Ascending aorta (tissue), 2 donors: ENCODE results near the gene COL8A1. TPM values are rescaled to one million over a fixed set of nuclear protein-coding genes. Genes with fewer than 3 reads are reported as not detected.
A peak's percentile ranks its signal among the peaks of the same experiment; 100 is the strongest.

Experiments used
- DNase-seq, 2 donors: peaks; one replicate each; pipeline ENCODE4 v3.0.0-alpha.2; 2019; ENCODE audit warnings: low spot score in 2 of 2
- H3K27ac ChIP-seq, 2 donors: fragments of 200-600 bp; sonication (generic); one replicate each; pipeline ENCODE4 v1.5.1; 2016 to 2017; ENCODE audit warnings: mild to moderate bottlenecking in 1 of 2
- H3K27me3 ChIP-seq: fragments of 200-600 bp; sonication (generic); one replicate; pipeline ENCODE4 v1.5.1; 2017
- H3K36me3 ChIP-seq, 2 donors: fragments of 200-600 bp; sonication (generic); one replicate each; pipeline ENCODE4 v1.5.1; 2016
- H3K4me1 ChIP-seq, 2 donors: fragments of 200-600 bp; sonication (generic); one replicate each; pipeline ENCODE4 v1.5.1; 2016 to 2017; ENCODE audit warnings: mild to moderate bottlenecking in 1 of 2
- H3K4me3 ChIP-seq, 2 donors: fragments of 200-600 bp; sonication (generic); one replicate each; pipeline ENCODE4 v1.5.1; 2016 to 2017; ENCODE audit warnings: mild to moderate bottlenecking in 1 of 2
- H3K9me3 ChIP-seq, 2 donors: fragments of 200-600 bp; sonication (generic); one replicate each; pipeline ENCODE4 v1.5.1; 2016
- intact Hi-C: fragments of 100-400 bp; cut with DNase I; formaldehyde crosslinking; loops from one replicate; pipeline ENCODE4 v1.15.1; 2023
- total RNA-seq: library from RNA; depleted of rRNA; stranded (reverse); fragments of >200 nt; gene quantifications from one replicate; pipeline ENCODE4 v1.1.0, GENCODE V29; 2016
- TF ChIP-seq, protein P1 (sequence below), 3 experiments: fragments of 200-600 bp in 2 of 3; fragments of 450-650 bp in 1 of 3; sonication (generic) in 2 of 3; IDR thresholded peaks; one replicate each; pipeline ENCODE4 v1.5.1; 2016 to 2019; ENCODE audit warnings: antibody characterized with exemption in 3 of 3, mild to moderate bottlenecking in 1 of 3, moderate library complexity in 1 of 3

COL8A1 gene
- total RNA-seq, 1 donor from 2014 or later = 459 TPM

DNA sequence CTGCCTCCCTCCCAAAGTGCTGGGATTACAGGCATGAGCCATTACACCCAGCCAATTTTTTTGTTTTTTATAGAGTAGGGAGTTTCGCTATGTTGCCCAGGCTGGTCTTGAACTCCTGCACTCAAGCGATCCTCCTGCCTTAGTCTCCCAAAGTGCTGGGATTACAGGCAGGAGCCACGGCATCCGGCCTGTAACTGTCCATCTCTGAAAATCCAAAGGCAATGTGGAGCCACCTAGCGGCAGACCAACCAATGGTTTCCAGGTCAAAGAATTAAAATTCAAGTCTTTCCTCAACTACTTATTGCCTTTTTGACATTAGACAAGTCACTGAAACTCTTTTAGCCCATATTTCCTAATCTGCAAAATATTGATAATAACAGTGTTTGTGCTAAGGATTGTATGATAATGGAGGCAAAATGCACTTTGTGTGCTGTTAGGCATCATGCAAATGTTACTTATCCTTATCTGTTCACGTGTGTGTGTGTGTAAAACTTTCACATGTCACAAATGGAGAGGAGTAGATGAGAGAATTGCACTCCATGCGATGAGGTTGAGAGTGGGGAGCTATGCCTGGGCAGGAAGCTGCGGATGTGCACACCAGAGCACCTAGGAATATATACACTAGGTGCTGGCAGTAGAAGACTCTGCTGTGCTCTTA lies 48.7 kb downstream of the COL8A1 start:
- intact Hi-C loops = loop anchor here (5.0 kb wide), 2 partner anchors 65 to 190 kb away; no protein-coding TSS in a partner anchor
- H3K27me3 ChIP-seq = no peaks in the 10 kb centered on the region
- H3K9me3 ChIP-seq = no peaks in the 10 kb centered on the region
- H3K36me3 ChIP-seq = peaks cover 5 to 7% of the 10 kb centered on the region in 2 donors
- H3K4me1 ChIP-seq = peaks cover 0 to 29% of the 10 kb centered on the region in 2 donors
- no peak overlapping the region for H3K4me3 ChIP-seq
- H3K27ac ChIP-seq = peak overlapping the region; percentile 21 to 50
- peak in 1 of 2 donors; percentile 74 for DNase-seq
- TF ChIP-seq, protein P1, sequence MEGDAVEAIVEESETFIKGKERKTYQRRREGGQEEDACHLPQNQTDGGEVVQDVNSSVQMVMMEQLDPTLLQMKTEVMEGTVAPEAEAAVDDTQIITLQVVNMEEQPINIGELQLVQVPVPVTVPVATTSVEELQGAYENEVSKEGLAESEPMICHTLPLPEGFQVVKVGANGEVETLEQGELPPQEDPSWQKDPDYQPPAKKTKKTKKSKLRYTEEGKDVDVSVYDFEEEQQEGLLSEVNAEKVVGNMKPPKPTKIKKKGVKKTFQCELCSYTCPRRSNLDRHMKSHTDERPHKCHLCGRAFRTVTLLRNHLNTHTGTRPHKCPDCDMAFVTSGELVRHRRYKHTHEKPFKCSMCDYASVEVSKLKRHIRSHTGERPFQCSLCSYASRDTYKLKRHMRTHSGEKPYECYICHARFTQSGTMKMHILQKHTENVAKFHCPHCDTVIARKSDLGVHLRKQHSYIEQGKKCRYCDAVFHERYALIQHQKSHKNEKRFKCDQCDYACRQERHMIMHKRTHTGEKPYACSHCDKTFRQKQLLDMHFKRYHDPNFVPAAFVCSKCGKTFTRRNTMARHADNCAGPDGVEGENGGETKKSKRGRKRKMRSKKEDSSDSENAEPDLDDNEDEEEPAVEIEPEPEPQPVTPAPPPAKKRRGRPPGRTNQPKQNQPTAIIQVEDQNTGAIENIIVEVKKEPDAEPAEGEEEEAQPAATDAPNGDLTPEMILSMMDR (IDR thresholded peaks at IDR 0.05) = peak; percentile 58 to 64 (median 61)

DNA sequence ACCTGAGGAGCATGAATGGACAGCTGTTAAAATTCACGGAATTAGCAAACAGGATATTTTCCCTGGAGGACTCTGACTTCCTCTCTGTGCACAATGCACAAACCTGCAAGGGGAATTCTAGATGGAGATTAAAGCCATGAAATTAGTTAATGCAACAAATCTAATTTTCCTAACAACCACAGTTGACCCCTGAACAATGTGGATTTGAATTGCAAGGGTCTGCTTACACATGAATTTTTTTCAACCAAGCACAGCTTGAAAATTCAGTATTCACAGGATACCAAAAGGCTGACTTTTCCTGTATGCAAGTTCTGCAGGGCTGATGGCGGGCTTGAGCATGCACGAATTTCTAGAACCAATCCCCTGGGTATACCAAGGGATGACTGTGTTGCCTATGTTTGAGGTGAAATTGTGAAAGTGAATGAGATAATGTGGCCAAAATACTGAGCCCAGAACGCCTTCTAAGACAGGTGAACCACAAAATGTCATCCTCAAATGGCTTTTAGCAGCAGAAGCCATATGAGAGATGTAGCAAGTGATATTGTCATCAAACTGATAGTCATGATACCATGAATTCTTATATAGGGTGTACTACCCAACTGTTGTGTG lies 52.5 kb downstream of the COL8A1 start:
- Histone ChIP-seq H3K9me3 (no peaks in the 10 kb centered on the region), H3K4me1 (peaks cover 0 to 5% of the 10 kb centered on the region in 2 donors), H3K27ac (no peak overlapping the region), H3K36me3 (peaks cover 10 to 27% of the 10 kb centered on the region in 2 donors), H3K27me3 (no peaks in the 10 kb centered on the region), H3K4me3 (no peak overlapping the region)
- DNase-seq = no peak
- TF ChIP-seq, protein P1 (IDR thresholded peaks at IDR 0.05) = no peak
- intact Hi-C loops = no loop called here

DNA sequence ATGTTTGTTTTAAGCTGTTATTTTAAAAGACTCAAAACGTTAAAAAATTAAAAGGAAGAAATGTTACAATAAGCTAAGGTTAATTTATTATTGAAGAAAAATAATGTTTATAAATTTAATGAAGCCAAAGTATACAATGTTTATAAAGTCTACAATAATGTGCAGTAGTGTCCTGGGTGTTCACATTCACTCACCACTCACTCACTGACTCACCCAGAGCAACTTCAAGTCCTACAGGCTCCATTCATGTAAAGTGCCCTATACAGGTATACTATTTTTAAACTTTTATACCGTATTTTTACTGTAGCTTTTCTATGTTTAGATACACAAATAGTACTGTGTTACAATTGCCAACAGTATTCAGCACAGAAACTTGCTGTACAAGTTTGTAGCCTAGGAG lies 55.2 kb downstream of the COL8A1 start:
- H3K27me3 ChIP-seq = no peaks in the 10 kb centered on the region
- TF ChIP-seq, protein P1 (IDR thresholded peaks at IDR 0.05) = no peak
- H3K4me1 ChIP-seq = no peaks in the 10 kb centered on the region
- no peak overlapping the region for H3K27ac ChIP-seq
- no peak overlapping the region for H3K4me3 ChIP-seq
- intact Hi-C loops = no loop called here
- H3K9me3 ChIP-seq = no peaks in the 10 kb centered on the region
- no peak for DNase-seq
- peaks cover 10 to 33% of the 10 kb centered on the region in 2 donors for H3K36me3 ChIP-seq

DNA sequence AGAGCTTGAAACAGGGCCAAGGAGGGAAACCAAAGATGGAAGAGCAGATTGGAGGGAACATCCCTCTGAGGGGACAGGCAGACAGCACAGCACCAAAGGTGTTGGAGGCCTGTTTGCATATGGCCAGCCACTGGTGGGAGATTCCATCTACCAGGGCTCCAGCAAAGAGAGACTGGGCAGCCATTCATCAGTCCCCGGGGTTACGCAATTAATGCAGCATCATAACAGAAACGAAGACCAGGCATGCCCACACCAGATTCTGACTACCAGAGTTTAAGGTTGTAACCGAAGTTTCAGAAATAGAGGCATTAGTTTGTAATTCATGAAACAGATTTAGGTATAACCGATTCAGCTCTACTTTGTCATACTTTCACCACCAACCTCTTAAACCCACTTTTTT lies 58.1 kb downstream of the COL8A1 start:
- no peak for DNase-seq
- H3K27me3 ChIP-seq = no peaks in the 10 kb centered on the region
- H3K4me1 ChIP-seq = peaks cover 0 to 13% of the 10 kb centered on the region in 2 donors
- no peak overlapping the region for H3K4me3 ChIP-seq
- no peaks in the 10 kb centered on the region for H3K9me3 ChIP-seq
- TF ChIP-seq, protein P1 (IDR thresholded peaks at IDR 0.05) = no peak
- H3K27ac ChIP-seq = no peak overlapping the region
- intact Hi-C loops = no loop called here
- peaks cover 10 to 39% of the 10 kb centered on the region in 2 donors for H3K36me3 ChIP-seq

DNA sequence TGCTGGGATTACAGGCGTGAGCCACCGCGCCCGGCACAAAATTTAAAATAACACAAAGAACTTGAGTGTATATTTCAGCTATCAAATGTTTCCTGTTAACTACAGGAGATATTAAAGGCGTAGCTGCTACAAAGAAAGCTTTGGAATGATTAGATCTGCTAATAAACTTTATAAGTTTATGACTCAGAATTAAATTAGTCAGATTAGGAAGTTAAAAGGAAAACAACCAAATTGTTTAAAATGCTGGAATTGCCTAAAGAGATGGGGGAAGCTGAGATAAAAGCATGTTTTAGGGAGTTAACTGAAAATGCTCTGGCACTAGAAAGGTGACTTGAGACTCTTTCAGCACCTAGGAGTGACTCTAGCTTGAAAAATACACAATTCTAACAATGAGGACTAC lies 58.9 kb downstream of the COL8A1 start:
- Histone ChIP-seq H3K4me3 (no peak overlapping the region), H3K4me1 (peaks cover 0 to 16% of the 10 kb centered on the region in 2 donors), H3K9me3 (no peaks in the 10 kb centered on the region), H3K27ac (no peak overlapping the region), H3K27me3 (no peaks in the 10 kb centered on the region), H3K36me3 (peaks cover 4 to 32% of the 10 kb centered on the region in 2 donors)
- intact Hi-C loops = no loop called here
- TF ChIP-seq, protein P1 (IDR thresholded peaks at IDR 0.05) = no peak
- DNase-seq = no peak
